Measurements from ENCODE around the gene TBCD.

The TBCD gene

GRCh38 chr17:82788206-82789001 is 36.5 kb downstream of the TBCD start:
- H3K4me3 ChIP-seq (ENCODE audit: low read depth, low read length), result no peak overlapping the region
- TF ChIP-seq, protein P1, sequence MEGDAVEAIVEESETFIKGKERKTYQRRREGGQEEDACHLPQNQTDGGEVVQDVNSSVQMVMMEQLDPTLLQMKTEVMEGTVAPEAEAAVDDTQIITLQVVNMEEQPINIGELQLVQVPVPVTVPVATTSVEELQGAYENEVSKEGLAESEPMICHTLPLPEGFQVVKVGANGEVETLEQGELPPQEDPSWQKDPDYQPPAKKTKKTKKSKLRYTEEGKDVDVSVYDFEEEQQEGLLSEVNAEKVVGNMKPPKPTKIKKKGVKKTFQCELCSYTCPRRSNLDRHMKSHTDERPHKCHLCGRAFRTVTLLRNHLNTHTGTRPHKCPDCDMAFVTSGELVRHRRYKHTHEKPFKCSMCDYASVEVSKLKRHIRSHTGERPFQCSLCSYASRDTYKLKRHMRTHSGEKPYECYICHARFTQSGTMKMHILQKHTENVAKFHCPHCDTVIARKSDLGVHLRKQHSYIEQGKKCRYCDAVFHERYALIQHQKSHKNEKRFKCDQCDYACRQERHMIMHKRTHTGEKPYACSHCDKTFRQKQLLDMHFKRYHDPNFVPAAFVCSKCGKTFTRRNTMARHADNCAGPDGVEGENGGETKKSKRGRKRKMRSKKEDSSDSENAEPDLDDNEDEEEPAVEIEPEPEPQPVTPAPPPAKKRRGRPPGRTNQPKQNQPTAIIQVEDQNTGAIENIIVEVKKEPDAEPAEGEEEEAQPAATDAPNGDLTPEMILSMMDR (IDR thresholded peaks at IDR 0.05; ENCODE audit: low read depth, low read length, missing control alignments), result no peak
- DNase-seq (ENCODE audit: low read depth), result no peak

- TF ChIP-seq, protein P1 (IDR thresholded peaks at IDR 0.05; ENCODE audit: low read depth, low read length, missing control alignments), result no peak
- no peak for DNase-seq (ENCODE audit: low read depth)
- no peak overlapping the region for H3K4me3 ChIP-seq (ENCODE audit: low read depth, low read length)
These were observed 37.3 kb downstream of the TBCD start for GRCh38 chr17:82789051-82789592.

DNA sequence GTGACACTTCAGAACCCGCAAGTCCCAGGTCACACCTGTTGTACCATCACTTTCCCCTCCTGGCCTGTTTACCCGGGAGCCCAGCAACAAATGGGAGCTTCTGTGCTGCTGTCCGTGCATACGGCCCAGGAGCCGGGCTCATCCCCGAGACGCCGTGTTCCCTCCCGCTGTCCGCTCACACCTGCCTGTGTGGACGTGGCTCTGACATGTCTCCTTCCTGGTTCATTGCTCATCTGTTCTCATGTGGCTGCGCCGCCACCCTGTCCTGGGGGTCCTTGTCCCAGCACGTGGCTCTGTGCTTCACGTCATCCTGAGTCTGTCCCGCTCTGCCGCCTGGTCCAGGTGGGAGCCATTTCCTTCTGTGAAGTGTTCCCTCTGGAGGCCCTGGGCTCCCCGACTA is 37.9 kb downstream of the TBCD start:
- TF ChIP-seq, protein P1 (IDR thresholded peaks at IDR 0.05; ENCODE audit: low read depth, low read length, missing control alignments), result no peak
- DNase-seq (ENCODE audit: low read depth), result no peak
- H3K4me3 ChIP-seq (ENCODE audit: low read depth, low read length), result no peak overlapping the region

GRCh38 chr17:82790391-82790790 is 38.5 kb downstream of the TBCD start:
- TF ChIP-seq, protein P1 (IDR thresholded peaks at IDR 0.05; ENCODE audit: low read depth, low read length, missing control alignments), result no peak
- DNase-seq (ENCODE audit: low read depth), result no peak
- H3K4me3 ChIP-seq (ENCODE audit: low read depth, low read length), result no peak overlapping the region

- DNase-seq (ENCODE audit: low read depth), result no peak
- TF ChIP-seq, protein P1 (IDR thresholded peaks at IDR 0.05; ENCODE audit: low read depth, low read length, missing control alignments), result no peak
- no peak overlapping the region for H3K4me3 ChIP-seq (ENCODE audit: low read depth, low read length)
These were observed 39.7 kb downstream of the TBCD start for GRCh38 chr17:82791532-82791931.

DNA sequence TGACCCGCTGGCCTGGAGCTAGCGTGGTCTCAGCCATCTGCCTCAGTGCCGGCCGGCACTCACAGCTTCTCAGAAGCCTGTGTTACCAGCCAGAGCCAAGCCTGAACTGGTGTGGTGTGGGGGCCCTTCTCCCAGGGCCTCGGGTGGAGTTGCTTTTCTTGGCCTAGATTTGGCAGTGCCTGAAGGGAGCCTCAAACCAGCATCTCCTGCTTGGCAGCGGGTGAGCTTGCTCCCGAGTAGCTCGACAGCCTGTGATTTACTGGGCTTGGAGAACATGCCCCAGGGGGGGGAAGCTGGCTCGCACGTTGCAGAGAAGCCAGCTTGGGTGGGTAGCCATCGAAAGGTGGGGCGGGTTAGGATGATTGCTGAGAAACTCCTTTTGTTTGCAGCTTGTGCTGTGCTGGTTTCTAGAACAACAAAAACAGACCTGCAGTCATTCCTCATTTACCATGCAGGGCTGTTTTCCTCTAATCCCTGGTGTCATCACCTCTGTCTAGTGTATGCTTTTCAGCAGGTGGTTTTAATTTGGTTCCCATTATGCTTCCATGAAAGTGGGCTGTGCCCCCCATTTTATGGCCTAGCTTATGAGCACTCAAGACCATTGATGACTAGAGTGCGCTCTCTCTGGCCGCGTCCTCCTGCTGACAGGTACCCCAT is 42.2 kb downstream of the TBCD start:
- no peak for DNase-seq (ENCODE audit: low read depth)
- TF ChIP-seq, protein P1 (IDR thresholded peaks at IDR 0.05; ENCODE audit: low read depth, low read length, missing control alignments), result no peak
- no peak overlapping the region for H3K4me3 ChIP-seq (ENCODE audit: low read depth, low read length)

All from GM12864 (cell line).